GM21576 (cell line): Measurements from ENCODE around the gene TRIO.

Experiments
- ATAC-seq: cut with Tn5 transposase; IDR thresholded peaks from one replicate; pipeline ENCODE4 v1.9.1; 2021; ENCODE audit warnings: mild to moderate bottlenecking, moderate library complexity; ENCODE audit not compliant: unreplicated experiment

TRIO gene

GRCh38 chr5:14219800-14220512 lies 76.8 kb downstream of the TRIO start:
- no peak for ATAC-seq

DNA sequence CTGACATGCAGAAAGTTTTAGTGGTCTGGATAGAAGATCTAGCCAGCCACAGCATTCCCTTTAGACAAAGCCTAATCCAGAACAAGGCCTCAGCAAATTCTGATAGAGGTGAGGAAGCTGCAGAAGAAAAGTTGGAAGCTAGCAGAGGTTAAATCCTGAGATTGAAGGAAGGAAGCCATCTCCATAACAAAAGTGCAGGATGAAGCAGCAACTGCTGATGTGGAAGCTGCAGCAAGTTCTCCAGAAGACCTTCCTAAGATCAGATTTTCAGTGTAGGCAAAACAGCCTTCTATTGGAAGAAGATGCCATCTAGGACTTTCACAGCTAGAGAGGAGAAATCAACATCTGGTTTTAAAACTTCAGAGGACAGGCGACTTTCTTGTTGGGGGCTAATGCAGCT lies 77.5 kb downstream of the TRIO start:
- ATAC-seq: no peak

DNA sequence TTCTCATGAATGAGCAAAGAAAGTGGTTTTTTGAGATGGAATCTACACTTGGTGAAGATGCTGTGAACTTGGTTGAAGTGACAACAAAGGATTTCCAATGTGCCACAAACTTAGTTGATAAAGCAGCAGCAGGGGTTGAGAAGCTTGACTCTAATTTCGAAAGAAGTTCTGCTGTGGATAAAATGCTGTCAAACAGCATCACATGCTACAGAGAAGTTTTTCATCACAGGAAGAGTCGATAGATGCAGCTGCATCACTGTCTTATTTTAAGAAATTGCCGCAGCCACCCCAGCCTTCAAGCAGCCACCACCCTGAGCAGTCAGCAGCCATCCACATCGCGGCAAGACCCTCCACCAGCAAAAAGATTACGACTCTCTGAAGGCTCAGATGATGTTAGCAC lies 78.6 kb downstream of the TRIO start:
- ATAC-seq: no peak

DNA sequence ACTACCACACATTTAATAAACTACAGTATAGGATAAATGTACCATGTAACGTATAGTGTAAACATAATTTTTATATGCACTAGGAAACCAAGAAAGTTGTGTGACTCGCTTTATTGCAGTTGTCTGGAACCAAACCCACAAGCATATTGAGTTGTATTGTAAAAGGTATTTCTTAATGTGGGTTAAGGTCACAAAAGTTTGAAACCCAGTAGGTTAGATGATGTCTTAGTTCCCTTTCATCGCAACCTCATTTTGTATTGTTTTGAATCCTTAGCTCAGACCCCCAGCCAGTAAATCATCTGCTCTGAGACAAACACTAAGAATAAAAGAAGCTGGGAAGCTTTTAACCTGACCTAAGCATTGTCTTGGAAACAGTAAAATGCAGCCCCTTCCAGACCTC lies 79.1 kb downstream of the TRIO start:
- no peak for ATAC-seq

DNA sequence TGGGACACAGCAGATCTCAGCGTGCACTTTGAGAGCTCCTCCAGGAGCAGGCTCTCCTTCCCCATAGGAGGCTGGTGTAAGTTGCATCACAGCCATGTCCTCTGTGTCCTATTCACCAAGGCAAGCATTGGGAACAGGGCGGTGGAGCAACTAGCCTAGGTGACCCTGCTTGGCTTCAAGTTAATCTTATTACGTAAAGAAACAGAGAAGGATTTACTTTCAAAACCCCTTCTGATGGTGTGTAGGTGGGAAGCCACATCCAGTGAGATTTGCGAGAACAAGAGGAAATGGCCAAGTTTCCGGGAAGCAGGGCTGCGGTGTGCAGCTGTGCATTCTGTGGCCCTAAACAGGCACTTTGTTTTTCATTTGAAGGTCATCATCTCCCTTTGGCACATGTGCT lies 80.2 kb downstream of the TRIO start:
- no peak for ATAC-seq

DNA sequence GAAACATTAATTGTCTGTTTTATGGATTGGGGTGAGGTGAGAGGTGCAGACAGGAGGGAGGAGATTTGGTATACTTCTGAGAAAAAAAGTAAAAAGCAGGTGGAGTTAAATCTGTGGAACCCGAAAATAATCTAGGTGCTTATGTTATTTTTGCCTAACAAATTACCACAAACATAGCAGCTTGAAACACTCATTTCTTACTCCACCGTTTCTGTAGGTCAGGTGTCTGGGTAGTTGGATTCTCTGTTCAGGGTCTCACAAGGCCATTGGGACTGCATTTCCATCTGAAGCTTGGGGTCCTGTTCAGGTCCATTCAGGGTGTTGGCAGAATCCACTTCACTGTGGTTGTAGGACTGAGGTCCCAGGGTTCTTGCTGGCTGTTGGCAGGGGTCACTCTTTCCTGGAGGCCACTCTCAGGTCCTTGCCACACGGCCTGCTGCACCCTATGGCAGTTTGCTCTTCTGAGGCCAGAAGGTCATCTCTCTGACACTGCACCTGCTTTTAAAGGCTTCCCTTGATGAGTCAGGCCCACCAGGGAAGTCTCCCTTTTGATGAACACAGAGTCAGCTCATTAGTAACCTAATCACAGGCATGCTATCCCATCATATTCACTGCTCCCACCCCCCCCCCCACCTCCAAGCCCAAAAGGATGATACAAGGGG lies 82.2 kb downstream of the TRIO start:
- no peak for ATAC-seq

DNA sequence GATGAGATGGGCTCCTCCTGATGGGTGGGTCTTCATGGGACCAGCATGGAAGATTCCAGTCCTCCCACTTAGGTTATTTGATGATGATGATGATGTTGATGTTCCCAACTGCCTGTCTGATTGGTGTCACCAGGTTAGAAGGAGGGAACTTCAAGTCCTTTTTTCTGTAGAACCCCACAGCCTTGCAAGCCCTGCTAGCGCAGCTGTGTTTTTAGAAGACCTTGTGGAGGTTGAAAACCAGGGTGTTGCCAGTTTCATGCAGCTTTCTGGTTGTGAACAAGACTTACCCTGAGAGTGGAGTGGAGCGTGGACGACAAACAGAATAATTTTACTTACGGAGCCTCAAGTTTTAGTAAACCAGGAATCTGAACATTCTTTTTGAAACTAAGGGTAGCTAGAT lies 83.0 kb downstream of the TRIO start:
- no peak for ATAC-seq

DNA sequence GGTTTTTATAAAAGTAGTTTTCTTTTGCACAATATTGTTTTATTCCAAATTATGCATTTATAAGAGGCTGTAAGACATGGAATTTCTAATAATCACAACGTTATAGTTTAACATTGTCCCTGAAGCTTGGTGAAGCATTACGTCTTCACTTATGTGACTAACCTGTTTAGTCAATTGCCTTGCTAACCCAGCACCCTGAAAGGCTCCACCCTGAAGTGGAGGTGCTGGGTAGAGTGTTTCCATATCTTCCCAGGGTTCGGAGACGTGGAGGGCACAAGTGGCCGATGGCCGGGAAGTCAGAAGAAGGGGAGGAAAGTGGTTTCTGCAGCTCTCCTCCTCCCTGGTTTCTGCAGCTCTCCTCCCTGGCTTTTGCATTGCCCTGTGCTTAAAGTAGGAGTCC lies 83.4 kb downstream of the TRIO start:
- ATAC-seq: no peak

DNA sequence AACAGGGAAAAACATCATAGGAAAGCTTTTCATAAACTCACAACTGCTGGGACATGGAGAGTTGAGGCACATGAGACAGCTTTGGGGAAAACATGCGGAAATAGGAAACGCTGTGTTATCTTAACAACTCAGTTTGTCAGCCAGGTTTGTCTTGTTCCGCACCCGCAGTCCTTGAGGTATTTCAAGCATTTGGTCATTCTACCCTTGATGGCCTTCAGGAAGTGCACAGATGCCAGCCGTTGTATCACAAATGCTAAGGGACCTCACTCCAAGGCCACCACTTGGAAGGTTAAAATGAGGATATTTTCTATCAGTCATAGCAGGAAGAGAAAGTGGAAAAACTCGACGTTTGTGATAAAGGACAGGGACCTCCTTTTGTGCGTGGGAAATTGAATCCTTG lies 83.8 kb downstream of the TRIO start:
- ATAC-seq: no peak

DNA sequence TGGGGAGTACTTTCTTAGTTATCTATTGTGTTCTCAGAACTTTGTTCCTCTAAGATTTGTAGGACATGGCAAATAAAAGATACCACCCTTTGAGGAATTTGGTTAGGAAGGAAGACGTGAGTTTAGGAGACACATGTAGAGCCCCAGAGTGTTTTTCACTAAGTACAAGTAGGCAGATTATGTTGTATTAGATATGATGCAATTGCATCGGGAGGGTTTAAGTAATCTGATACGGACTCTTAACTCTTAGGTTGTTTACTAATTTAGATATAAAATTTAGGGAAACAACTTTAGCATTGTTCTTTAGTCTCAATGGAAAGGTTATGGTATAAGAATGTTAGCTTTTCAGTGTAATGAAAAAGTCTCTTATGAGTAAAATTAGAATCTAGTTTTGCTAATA lies 84.4 kb downstream of the TRIO start:
- no peak for ATAC-seq

- no peak for ATAC-seq
Observed at GRCh38 chr5:14228219-14228618, 85.1 kb downstream of the TRIO start.

DNA sequence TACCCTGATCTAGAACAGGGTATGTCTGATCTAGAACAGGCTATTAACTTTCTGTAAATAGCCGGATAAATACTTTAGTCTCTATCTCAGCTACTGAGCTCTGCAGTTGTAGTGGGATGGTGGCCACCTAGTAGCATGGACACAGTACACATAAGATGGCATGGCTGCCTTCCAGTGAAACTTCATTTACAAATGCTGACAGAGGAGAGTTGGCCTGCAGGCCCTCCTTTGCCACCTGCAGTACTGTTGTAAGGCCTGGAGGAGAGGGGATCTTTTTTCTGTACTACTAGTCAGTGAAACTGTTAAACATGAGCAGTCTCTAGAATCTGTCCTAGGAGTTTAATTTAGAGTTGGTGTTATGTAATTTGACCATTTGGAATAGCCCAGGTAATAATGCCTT lies 86.0 kb downstream of the TRIO start:
- ATAC-seq: no peak

GRCh38 chr5:14229734-14230133 lies 86.6 kb downstream of the TRIO start:
- ATAC-seq: no peak

DNA sequence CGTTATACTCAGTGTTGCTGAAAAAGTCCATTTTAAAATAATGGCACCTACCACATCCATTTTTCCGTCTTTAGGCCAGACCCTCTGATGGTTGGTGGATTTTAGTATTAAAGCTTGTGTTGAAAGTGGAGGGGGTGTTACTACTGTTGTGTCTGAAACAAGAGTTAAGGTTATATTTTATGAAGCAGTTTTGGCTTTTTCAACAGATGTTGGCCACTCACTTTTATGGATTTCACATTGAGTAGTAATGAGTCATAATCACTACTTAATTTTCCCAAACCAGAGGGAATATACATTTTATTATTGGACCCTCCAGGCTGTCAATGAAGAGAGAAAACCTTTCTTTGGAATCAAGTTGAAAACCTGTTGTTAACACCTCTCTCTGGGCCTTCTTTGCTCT lies 88.0 kb downstream of the TRIO start:
- no peak for ATAC-seq

DNA sequence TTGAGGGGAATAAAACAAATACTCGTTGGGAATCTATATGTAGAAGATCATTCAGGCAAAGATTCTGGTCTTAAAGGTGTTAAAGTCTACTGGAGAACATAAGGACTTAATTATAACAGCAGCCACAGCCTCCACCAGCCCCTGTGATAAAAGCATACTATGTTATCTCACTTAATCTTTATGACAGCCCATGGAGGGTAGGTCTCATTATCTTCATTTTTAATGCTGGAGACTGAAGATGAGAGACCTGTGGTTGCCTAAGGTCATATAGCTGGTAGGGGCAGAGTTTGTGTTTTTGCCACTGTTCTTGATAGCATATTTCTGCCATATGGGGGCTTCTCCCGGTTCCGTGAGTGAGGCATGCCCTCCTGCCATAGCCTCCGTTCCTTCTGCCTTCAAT lies 88.7 kb downstream of the TRIO start:
- no peak for ATAC-seq

DNA sequence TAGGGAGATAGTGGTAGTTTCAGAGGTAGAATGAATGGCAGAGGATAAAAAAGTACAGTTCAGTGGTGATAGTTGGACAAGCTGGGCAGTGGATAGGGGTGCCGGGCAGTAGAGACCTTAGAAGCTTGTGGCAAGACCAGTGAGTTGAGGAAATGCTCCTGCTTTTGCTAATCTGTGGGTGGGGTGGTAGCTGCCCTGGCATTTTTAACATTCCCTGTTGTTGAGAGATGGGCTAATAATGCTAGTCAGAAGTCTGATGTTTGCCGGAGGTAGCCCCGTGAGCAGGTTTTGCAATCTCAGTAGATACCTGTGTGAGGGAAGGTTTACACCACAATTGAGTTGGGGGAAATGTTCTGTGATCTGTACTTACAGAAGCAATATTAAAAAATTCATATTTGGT lies 91.1 kb downstream of the TRIO start:
- no peak for ATAC-seq

DNA sequence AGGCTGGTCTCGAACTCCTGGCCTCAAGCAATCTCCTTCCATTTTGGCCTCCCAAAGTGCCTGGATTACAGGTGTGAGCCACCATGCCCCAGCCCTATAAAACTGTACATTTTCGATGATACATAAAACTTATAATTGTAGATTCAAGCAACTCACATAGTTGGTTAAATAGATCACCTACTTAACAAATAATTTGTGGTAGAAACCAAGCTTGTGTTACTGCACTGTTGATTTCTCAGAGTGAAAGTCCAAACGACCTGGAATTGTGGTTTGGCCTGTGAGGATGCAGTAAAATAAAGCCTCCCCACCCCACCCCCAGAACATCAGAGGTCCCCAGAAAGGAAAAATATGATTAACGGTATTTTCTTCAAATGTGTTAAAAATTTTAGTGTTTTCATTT lies 92.7 kb downstream of the TRIO start:
- no peak for ATAC-seq

DNA sequence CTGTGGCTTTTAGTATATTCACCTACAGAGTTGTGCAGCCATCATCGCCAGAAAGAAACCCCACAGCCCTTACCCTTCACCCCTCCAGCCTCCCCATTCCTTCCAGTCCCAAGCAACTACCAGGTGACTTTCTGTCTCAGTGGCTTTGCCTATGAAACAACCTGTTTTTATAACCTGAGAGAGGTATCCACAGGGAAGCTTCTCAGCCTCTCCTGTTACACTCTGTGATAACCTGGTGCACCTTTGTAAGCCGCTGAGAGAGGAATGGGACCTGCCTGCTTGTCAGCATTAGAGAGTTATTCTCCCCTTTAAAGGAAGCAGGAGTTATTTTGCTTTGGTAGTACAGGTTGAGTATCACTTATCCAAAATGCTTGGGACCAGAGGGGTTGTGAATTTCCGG lies 93.6 kb downstream of the TRIO start:
- ATAC-seq: no peak

DNA sequence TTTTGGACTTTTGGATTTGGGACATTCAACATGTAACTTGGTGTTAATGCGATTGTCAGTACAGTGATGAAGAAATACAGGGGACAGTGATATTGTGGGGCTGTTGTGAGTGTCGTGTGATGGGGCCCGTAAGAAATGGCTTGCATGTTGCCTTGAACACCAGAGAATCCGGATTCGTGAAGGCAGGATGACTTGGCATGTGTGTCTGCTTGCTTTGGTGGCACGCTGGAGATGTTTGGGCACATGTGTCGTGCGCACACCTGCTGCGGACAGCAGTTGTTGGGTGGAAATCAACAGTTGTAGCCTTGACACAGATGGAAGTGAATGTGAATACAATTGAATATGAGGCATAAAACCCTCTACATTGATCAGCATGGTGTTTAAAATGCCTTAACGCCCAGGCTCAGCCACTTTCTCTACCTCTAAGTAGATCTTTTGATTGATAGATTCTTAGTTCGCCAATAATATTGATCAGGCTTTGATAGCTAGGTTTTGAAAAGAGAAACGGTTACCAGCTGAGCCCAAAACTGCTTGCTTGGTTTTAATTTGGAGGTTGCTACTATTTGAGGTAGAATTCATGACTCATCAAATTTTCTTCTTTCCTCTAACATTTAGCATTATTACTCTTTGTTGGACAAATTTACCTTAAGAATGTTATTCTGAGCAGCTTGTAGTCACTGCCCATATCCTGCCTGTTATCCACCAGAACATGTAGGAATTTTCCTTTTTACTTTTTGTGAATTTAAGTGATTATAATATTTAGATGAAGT lies 94.4 kb downstream of the TRIO start:
- ATAC-seq: no peak

DNA sequence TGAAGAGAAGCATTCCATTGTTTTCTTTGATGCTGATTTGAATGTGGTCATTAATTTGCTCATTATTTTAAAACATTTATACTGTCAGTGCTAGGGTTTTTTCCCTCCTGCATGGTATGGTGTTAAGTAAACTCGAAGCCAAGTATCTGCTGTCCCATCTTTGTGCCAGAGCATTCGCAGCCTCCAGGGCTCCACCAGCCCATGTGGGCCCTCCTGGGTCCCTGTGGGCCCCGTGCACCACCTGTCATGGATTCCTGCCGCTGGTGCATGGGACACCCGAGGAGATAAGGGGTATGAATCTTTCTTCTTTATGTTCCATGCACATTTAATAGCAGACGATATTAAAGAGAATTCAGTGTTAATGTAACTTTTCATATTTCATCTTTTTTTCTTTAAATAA lies 95.1 kb downstream of the TRIO start:
- no peak for ATAC-seq

GRCh38 chr5:14239404-14239803 lies 96.3 kb downstream of the TRIO start:
- ATAC-seq: no peak

- ATAC-seq: no peak
Observed at GRCh38 chr5:14239951-14240350, 96.8 kb downstream of the TRIO start.
